ENCODE results near the gene DUSP15.

DNA sequence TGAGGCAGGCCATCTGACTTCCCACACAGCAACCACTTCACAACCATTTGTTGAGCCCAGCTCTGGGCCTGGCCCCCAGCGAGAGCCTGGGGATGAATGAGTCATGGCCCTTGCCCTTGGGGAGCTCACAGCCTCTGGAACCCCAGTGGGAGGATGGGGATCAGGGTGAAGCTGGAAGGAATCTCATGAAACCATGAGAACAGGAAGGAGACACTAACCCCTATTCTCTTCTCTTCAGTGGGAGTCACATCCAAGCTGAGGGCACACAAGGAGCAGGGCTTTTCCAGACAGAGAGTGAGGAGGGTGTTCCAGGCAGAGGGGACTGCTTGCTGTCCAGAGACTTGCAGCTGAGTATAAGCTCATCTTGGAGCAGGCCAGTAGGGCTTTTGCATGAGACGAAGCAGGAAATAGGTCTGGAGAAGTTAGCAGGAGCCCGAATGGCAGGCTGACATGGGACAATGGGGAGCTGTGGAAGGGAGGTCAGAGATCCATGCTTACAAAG, 32.4 kb downstream of the DUSP15 start:
- TF ChIP-seq POLR2A (IDR thresholded peaks at IDR 0.05) (no peak), EP300 (IDR thresholded peaks at IDR 0.05) (no peak)
